Glutamatergic neuron (in vitro differentiated cells): ENCODE results near the gene PSG6. TPM values are rescaled to one million over a fixed set of nuclear protein-coding genes. Genes with fewer than 3 reads are reported as not detected.
A peak's percentile ranks its signal among the peaks of the same experiment; 100 is the strongest.
"Not testable (repeated sequence)": the region's sequence is repeated elsewhere in the genome, so short reads cannot be mapped to it uniquely, and the experiment has no call there.

Source experiments
- DNase-seq: peaks from one replicate; pipeline ENCODE4 v3.0.0; 2022
- H3K27ac Mint-ChIP-seq: one replicate; pipeline ENCODE4 v1.8.0; 2020; ENCODE audit warnings: mild to moderate bottlenecking, mixed read lengths, inconsistent platforms; ENCODE audit not compliant: unreplicated experiment
- H3K27me3 Mint-ChIP-seq: one replicate; pipeline ENCODE4 v1.8.0; 2020; ENCODE audit warnings: mild to moderate bottlenecking, moderate library complexity, mixed read lengths, inconsistent platforms; ENCODE audit not compliant: unreplicated experiment
- H3K36me3 Mint-ChIP-seq: one replicate; pipeline ENCODE4 v1.8.0; 2020; ENCODE audit warnings: mild to moderate bottlenecking, mixed read lengths, inconsistent platforms; ENCODE audit not compliant: unreplicated experiment
- H3K4me1 Mint-ChIP-seq: one replicate; pipeline ENCODE4 v1.8.0; 2020; ENCODE audit warnings: mild to moderate bottlenecking, low read depth, mixed read lengths, inconsistent platforms; ENCODE audit not compliant: unreplicated experiment
- H3K4me3 Mint-ChIP-seq: one replicate; pipeline ENCODE4 v1.8.0; 2020; ENCODE audit warnings: mild to moderate bottlenecking, mixed read lengths, inconsistent platforms; ENCODE audit not compliant: unreplicated experiment
- H3K9me3 Mint-ChIP-seq: one replicate; pipeline ENCODE4 v1.8.0; 2020; ENCODE audit warnings: mild to moderate bottlenecking, moderate library complexity, mixed read lengths, inconsistent platforms; ENCODE audit not compliant: unreplicated experiment
- CTCF ChIP-seq: fragments of 200-600 bp; sonication (generic); IDR thresholded peaks from one replicate; pipeline ENCODE4 v1.5.0; 2021; ENCODE audit not compliant: partially characterized antibody, unreplicated experiment
- long read RNA-seq: library from polyadenylated mRNA; unstranded; transcript quantifications from one replicate; pipeline ENCODE4 v2.0.0, GENCODE V29; 2020; ENCODE audit not compliant: unreplicated experiment
- total RNA-seq: library from RNA; stranded (reverse); fragmentation: NEBNext Ultra II Directional; extraction: Animal tissue kit (Norgen Biotek cat#: 25700); gene quantifications from one replicate; pipeline ENCODE4 v1.2.1, GENCODE V29; 2021; ENCODE audit not compliant: unreplicated experiment

The PSG6 gene
- total RNA-seq: not detected
- long read RNA-seq: 0 reads

- not testable (repeated sequence) for H3K36me3 Mint-ChIP-seq, H3K4me1 Mint-ChIP-seq, H3K9me3 Mint-ChIP-seq, H3K27ac Mint-ChIP-seq, DNase-seq, H3K4me3 Mint-ChIP-seq, H3K27me3 Mint-ChIP-seq
Measured at GRCh38 chr19:42917634-42918033, at the start of gene PSG6. Gene PSG6, minus strand, starts transcription at chr19:42917894. Its CDS starts 102 bp downstream, at chr19:42917792.

DNA sequence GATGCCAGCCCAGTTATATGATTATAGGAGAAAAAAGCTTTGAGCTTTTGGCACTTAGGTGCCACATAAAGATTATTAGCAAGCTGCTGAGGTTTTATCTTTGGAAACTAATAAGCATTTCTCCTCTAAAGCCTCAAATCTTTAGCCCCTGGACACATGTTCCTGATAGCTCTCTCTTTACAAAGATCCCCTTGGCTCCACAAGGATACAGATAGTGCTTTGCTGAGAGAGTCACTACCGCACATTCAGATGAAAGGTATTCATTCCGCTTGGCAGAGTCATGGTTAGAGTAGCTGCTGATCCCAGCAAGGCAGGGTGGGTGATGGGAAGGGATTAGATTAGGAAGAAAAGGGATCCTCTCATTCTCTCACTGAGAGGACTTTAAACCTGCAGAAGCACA, 47.5 kb upstream of the PSG6 start:
- TF ChIP-seq CTCF: no peak
- Mint-ChIP-seq H3K4me1 (no peaks in the 10 kb centered on the region), H3K36me3 (no peaks in the 10 kb centered on the region), H3K27ac (no peak overlapping the region), H3K27me3 (no peaks in the 10 kb centered on the region), H3K9me3 (peaks cover 5% of the 10 kb centered on the region), H3K4me3 (no peak overlapping the region)
- DNase-seq: no peak

GRCh38 chr19:42961119-42961518, 43.4 kb upstream of the PSG6 start:
- H3K9me3 Mint-ChIP-seq: peaks cover 3% of the 10 kb centered on the region
- no peak for DNase-seq
- no peak overlapping the region for H3K4me3 Mint-ChIP-seq
- no peaks in the 10 kb centered on the region for H3K27me3 Mint-ChIP-seq
- H3K27ac Mint-ChIP-seq: no peak overlapping the region
- H3K36me3 Mint-ChIP-seq: no peaks in the 10 kb centered on the region
- H3K4me1 Mint-ChIP-seq: no peaks in the 10 kb centered on the region
- TF ChIP-seq CTCF: no peak

- not testable (repeated sequence) for H3K36me3 Mint-ChIP-seq, H3K27ac Mint-ChIP-seq, H3K9me3 Mint-ChIP-seq, H3K4me3 Mint-ChIP-seq, H3K4me1 Mint-ChIP-seq, H3K27me3 Mint-ChIP-seq, DNase-seq
Measured at GRCh38 chr19:42952126-42952525, 34.4 kb upstream of the PSG6 start.

DNA sequence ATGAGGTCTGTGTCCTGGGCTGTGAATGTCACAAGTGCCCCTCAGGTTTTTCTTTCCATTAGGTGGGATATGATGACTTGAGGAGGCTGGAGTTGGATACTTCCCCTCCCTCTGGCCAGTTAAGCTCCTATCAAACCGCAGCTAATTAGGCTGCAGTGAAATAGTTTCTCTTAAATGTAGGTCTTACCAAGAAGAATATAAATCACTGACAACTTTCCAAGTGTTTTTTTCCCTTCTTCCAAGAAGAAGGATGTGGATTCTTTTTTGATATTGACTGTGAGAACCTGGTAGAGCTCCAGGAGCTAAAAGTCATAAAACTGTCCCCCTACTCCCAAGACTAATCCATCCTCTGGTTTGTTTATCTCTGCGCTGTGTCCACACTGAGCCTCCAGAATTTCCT, 33.8 kb upstream of the PSG6 start:
- H3K9me3 Mint-ChIP-seq, DNase-seq, H3K27ac Mint-ChIP-seq, H3K4me1 Mint-ChIP-seq, H3K36me3 Mint-ChIP-seq, H3K4me3 Mint-ChIP-seq, H3K27me3 Mint-ChIP-seq: not testable (repeated sequence)

DNA sequence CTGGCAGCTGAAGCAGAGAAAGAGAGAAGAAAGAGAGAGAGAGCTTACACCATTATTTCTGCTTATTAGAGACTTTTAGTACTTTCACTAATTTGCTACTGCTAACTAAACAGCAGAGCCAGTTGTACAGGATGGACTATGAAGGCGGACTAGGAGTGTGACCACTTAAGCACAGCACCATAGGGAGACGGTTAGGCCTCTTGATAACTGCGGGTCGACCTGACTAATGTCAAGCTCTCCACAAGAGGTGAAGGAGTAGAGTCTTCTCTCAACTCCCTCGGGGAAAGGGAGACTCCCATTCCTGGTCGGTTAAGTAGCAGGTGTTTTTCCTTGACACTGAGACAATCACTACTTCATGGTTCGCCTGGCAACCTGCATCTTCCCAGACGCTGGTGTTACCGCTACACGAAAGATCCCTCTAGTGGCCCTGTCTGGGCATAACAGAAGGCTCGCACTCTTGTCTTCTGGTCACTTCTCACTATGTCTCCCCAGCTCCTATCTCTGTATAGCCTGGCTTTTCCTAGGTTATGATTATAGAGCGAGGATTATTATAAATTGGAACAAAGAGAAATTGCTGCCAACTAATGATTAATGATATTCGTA, 24.6 kb upstream of the PSG6 start:
- Mint-ChIP-seq H3K36me3 (no peaks in the 10 kb centered on the region), H3K27me3 (peaks cover 2% of the 10 kb centered on the region), H3K4me1 (no peaks in the 10 kb centered on the region), H3K27ac (no peak overlapping the region), H3K4me3 (no peak overlapping the region), H3K9me3 (peaks cover under 1% of the 10 kb centered on the region)
- TF ChIP-seq CTCF: peak; percentile 78
- peak; percentile 63 for DNase-seq

DNA sequence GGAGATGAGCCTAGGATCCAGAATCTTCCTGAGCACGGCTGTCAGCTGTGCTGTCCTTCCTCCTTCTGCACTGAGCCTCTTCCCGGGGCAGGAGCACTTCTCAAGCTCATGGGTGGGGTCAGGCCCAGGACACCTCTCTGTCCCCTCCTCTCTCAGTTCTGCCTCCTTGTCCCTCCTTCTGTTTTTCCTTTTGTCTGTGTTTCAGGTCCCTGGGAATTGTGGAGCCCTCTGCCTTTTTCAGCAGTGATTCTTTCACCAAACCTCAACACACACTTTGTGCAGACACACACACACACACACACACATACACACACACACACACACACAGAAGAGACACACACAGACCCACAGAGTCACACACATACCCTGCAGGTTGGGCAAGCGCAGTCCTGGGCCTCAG, 19.4 kb upstream of the PSG6 start, which contains the start of gene PSG7:
Gene PSG7 (minus strand): TSS at position 101 of the 400 bp plus-strand sequence. CDS start 131 bp downstream, outside the sequence.
- H3K4me3 Mint-ChIP-seq, H3K27me3 Mint-ChIP-seq, DNase-seq, H3K4me1 Mint-ChIP-seq, H3K9me3 Mint-ChIP-seq, H3K36me3 Mint-ChIP-seq, H3K27ac Mint-ChIP-seq: not testable (repeated sequence)

- not testable (repeated sequence) for H3K9me3 Mint-ChIP-seq, H3K27me3 Mint-ChIP-seq, H3K27ac Mint-ChIP-seq, H3K4me1 Mint-ChIP-seq, DNase-seq, H3K36me3 Mint-ChIP-seq, H3K4me3 Mint-ChIP-seq
Measured at GRCh38 chr19:42934726-42935125, 17.0 kb upstream of the PSG6 start.

DNA sequence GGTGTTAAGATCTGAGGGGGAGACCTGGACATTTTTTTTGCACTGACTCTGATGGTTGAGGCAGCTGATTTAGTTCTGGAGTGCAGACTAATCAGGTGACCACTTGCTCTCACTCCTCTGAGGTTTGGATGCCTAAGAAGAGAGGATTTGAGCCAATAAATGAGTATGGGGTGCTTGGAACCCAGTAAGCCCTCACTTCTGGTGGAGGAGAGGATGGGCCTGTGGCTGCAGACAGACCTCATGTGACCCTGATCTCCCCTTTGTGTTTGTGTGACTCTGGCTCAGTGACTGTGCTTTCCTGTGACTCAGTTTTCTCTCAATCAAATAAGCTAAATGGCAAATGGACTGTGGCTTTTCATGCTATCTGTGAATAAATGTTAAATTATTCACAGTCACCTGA, 16.5 kb upstream of the PSG6 start:
- H3K4me1 Mint-ChIP-seq, H3K4me3 Mint-ChIP-seq, DNase-seq, H3K36me3 Mint-ChIP-seq, H3K27me3 Mint-ChIP-seq, H3K9me3 Mint-ChIP-seq, H3K27ac Mint-ChIP-seq: not testable (repeated sequence)

DNA sequence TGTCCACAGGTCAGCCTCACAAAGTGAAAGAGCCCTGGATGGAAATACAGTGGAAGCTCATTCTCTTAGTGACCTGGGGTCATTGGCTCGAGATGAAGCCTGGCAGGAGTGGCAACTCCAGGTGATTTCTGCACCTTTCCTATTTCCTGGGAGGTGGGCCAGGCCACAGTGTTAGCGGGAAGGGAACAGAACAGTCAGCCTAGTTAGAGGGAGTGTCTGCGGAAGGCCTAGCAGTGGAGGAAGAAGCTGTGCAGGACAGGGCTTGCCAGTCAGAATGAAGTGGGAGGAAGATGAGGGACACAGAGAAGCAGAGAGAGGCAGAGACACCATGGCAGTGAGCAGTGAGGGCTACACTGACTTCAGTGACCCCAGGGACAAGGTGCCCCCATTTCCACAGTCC, 15.7 kb upstream of the PSG6 start:
- H3K27me3 Mint-ChIP-seq, H3K4me3 Mint-ChIP-seq, H3K4me1 Mint-ChIP-seq, H3K9me3 Mint-ChIP-seq, DNase-seq, H3K36me3 Mint-ChIP-seq, H3K27ac Mint-ChIP-seq: not testable (repeated sequence)
